H7 (cell line): ENCODE results near the gene MEI1. TPM values are rescaled to one million over a fixed set of nuclear protein-coding genes. Genes with fewer than 3 reads are reported as not detected.
"Not testable (repeated sequence)": the region's sequence is repeated elsewhere in the genome, so short reads cannot be mapped to it uniquely, and the experiment has no call there.

Experiments
- DNase-seq: peaks from one replicate; pipeline ENCODE4 v3.0.0; 2012
- H3K27me3 ChIP-seq: 2 replicates; pipeline ENCODE4 v1.6.0; 2011; ENCODE audit warnings: mild to moderate bottlenecking, low read length; ENCODE audit not compliant: control insufficient read depth, insufficient read depth
- H3K36me3 ChIP-seq: replicated peaks from 2 replicates; pipeline ENCODE4 v1.5.1; 2011; ENCODE audit warnings: low read length; ENCODE audit not compliant: control insufficient read depth, insufficient read depth
- H3K4me3 ChIP-seq: 2 replicates; pipeline ENCODE4 v1.5.1; 2011; ENCODE audit warnings: low read depth, mild to moderate bottlenecking, control low read depth, low read length, moderate library complexity; ENCODE audit not compliant: insufficient read depth
- total RNA-seq: library from RNA; depleted of rRNA; stranded (reverse); fragments of >200 nt; shearing (Covaris generic); gene quantifications from 2 replicates; pipeline ENCODE4 v1.2.3, GENCODE V29; 2014

The MEI1 gene
- total RNA-seq, 1 experiment from 2014 or later, result not detected

DNA sequence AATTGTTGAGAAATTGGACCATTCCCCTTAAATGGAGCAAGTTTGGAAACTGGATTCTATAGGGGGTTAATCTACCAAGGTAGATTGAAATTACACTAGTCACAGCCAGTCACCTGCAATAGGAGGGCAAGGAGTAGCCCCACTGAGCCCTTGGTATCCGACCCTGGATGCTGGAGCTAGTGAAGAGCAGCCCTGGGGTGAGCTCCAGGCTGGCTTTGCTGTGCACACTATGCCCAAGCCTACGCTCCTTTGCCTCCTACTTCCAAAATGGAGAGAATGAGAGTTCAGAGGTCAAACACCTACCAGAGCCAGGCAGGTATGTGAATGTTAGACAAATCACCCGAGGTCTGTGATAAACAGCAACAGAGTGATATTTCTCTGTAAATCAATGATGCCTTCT is 34.4 kb upstream of the MEI1 start:
- no peaks in the 10 kb centered on the region for H3K27me3 ChIP-seq
- H3K4me3 ChIP-seq, result no peak overlapping the region
- H3K36me3 ChIP-seq, result peaks cover 21% of the 10 kb centered on the region
- DNase-seq, result no peak

DNA sequence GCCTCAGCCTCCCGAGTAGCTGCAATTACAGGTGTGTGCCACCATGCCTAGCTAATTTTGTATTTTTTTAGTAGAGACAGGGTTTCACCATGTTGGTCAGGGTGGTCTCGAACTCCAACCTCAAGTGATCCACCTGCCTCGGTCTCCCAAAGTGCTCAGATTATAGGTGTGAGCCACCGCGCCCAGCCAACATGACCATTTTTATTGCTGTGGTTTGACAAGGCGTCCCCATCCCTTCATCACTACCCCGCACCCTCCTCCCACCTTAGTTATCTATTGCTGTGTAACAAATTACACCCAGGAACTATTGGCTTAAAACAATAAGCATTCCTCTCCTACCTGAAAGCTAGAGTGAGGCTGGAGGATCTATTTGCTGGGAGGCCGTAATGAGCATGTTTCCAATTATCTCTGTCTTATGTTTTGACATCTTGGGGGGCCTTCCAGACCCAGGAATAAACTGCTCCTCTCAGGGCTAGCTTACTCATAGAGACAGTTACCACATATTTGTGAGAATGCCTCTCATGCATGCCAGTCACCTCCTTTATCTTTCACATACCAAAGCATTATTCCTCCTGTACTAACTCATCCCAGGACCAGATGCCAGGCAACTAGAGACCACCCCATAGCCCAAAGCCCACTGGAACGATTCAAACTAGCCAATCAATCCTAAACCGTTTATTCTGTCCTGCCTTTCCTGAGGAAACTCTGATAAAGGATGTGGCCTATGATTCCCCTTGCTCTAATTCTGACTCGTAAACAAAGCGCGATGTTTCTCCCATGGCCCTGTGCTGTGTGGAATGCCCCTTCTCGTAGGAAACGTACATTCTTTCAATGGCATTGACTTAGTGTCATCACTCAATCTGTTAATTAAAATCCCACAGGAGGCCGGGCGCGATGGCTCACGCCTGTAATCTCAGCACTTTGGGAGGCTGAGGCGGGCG is 30.1 kb upstream of the MEI1 start:
- no peak for DNase-seq
- H3K4me3 ChIP-seq, result no peak overlapping the region
- H3K36me3 ChIP-seq, result peaks cover 5% of the 10 kb centered on the region
- no peaks in the 10 kb centered on the region for H3K27me3 ChIP-seq

DNA sequence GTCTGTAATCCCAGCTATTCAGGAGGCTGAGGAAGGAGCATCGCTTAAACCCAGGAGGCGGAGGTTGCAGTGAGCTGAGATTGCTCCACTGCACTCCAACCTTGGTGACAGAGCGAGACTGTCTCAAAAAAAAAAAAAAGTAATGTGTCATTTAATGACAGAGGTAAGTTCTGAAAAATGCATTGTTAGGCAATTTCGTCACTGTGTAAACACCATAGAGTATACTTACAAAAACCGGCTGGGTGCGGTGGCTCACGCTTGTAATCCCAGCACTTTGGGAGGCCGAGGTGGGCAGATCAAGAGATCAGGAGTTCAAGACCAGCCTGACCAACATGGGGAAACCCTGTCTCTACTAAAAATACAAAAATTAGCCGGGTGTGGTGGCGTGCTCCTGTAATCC is 27.2 kb upstream of the MEI1 start:
- H3K4me3 ChIP-seq, DNase-seq: not testable (repeated sequence)
- H3K36me3 ChIP-seq, result peaks cover 15% of the 10 kb centered on the region

DNA sequence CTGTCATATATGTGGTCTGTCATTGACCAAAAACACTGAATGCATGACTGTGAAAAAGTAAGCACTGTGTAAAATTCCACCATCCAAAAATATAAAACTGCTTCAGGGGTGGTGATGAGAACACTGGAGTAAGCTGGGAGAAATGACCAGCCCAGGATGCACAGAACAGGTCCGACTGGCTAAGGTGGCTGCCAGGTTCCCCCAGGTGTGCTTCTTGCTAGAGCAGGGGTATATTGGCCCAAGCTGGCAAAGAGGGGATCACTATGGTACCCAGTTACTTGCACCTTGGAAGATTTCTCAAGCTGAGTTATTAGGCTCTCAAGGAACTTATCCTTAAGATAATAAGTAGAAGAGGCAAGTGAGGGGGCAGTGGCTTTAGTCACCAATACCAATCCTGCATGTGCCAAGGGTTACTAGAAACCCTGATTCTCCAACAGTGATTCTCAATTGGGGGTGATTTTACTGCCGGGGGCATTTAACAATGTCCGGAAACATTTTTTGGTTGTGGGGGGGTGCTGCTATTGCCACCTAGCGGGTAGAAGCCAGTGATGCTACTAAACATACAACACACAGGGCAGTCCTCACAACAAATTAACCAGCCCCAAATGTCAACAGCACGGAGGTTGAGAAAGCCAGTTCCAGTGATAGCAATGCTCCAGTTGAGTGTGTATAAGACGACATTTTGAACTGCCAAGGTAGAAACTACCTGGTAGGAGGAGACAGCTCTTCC is 26.4 kb upstream of the MEI1 start:
- H3K36me3 ChIP-seq, result peaks cover 18% of the 10 kb centered on the region
- no peak for DNase-seq
- H3K4me3 ChIP-seq, result no peak overlapping the region
- H3K27me3 ChIP-seq, result no peaks in the 10 kb centered on the region

More for the DNA sequence above, 27.2 kb upstream of the MEI1 start:
- not testable (repeated sequence) for H3K27me3 ChIP-seq

DNA sequence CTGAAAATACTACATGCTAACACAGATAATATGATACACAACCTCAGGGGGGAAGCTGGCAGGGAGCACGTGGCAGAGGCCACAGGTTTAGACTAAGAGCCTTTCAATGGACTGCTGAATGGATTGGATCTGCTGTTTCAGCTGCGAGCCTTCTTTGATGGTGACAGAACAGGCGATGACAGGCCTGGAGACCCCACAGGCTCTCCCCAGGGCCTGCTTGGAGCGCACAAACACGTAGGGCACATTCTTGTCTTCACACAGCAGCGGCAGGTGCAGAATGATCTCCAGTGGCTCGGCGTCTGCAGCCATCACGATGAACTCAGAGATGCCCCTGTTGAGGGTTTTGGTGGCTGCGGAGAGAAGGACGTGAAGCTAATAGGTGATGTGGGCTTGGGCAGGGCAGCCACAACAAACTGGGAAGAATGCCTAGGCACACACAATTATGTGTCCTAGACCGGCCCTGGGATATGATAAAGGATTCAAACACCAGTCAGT is 24.4 kb upstream of the MEI1 start:
- DNase-seq, result no peak
- H3K36me3 ChIP-seq, result peaks cover 26% of the 10 kb centered on the region
- H3K4me3 ChIP-seq, result no peak overlapping the region
- no peaks in the 10 kb centered on the region for H3K27me3 ChIP-seq

DNA sequence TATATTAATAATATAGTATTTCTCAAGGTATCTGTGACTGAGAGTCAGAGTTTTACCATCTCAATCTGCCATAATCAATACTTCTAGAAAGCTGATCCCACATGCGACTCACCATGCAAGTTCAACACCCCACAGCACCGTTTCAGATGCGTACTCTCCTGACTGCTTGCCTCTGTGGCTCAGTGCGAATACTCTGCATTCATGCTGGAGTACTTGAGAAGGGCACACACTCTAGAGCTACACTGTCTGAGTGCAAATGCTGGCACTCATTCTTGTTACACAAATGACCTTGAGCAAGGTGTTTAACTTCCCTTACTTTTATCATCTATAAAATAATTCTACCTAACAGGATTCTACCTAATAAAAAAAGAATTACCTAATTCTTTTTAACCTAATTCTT is 23.2 kb upstream of the MEI1 start:
- H3K27me3 ChIP-seq, result no peaks in the 10 kb centered on the region
- H3K4me3 ChIP-seq, result no peak overlapping the region
- peaks cover 30% of the 10 kb centered on the region for H3K36me3 ChIP-seq
- DNase-seq, result no peak

DNA sequence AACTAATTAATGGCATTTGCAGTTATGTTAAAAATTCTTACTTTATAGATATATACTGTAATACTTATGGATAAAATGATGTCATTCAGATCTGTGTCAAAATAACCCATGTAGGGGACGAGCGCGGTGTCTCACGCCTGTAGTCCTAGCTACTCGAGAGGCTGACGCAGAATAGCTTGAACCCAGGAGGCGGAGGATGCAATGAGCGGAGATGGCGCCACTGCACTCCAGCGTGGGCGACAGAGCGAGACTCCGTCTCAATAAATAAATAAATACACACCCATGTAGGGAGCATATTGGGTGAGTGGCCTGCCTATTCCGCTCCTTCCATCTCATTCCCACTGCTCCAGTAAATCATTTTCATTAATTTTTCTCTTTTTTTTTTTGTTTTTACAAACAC is 17.7 kb upstream of the MEI1 start:
- Histone ChIP-seq H3K36me3 (peaks cover 15% of the 10 kb centered on the region), H3K27me3 (no peaks in the 10 kb centered on the region), H3K4me3 (peak overlapping the region; percentile 73)
- DNase-seq, result no peak

DNA sequence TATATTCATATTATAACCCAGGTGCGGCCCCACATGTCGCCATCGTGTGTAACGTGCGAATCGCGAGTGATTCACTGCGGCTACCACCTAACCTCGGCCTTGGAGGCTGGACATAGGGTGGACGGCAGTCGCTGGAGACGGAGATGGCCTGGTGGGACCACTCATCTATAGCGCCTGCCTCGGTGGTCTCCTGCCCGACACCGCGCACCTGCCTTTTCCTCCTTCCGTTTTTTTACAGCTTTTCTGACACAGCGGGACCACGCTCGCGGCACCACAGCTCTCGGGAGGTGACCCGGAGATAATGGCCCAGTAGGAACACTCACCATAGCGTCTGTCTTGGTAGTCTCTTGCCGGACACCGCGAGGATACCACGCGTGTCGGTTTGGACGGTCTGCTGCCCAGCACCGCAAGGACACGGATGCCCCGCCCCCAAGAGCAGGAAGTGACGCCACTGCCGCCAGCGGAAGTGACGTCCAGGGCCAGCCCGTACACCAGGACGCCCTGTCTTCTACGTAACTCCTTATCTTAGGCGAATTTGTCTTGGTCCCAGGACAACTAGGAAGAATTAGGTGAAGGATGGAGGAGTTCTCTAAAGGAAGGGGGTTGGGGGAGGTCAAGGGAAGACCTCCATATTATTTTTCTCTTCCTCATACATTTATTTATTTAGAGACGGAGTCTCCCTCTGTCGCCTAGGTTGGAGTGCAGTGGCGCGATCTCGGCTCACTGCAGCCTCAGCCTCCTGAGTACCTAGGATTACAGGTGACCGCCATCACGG is 17.1 kb upstream of the MEI1 start:
- DNase-seq, result peak; percentile 87
- Histone ChIP-seq H3K36me3 (peaks cover 15% of the 10 kb centered on the region), H3K4me3 (peak overlapping the region; percentile 73), H3K27me3 (no peaks in the 10 kb centered on the region)

DNA sequence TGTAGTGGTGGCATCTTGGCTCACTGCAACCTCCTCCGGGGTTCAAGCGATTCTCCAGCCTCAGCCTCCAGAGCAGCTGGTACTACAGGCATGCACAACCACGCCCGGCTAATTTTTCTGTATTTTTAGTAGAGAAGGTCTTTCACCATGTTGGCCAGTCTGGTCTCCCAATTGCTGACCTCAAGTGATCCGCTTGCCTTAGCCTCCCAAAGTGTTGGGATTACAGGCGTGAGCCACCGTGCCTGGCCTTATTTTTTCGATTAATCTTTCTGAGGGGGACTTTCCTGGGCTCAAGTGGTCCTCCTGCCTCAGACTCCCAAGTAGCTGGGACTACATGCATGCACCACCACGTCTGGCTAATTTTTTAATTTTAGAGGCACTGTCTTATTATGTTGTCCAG is 16.3 kb upstream of the MEI1 start:
- Histone ChIP-seq H3K4me3 (peak overlapping the region; percentile 73), H3K36me3 (peaks cover 13% of the 10 kb centered on the region), H3K27me3 (no peaks in the 10 kb centered on the region)
- DNase-seq, result no peak

DNA sequence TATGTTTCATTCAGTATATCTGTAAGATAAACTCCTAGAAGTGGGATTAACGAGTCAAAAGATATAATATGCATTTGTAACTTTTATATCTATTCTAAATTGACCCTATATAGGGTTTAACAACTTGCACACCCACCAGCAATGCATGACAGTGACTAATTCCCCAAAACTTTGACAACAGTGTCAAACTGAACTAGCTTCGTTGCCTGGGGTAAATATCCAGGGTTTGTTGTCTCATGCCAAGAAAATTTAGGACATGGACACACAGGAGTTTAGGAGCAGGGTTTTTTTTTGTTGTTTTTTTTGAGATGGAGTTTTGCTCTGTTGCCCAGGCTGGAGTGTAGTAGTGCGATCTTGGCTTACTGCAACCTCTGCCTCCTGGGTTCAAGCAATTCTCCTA is 15.7 kb upstream of the MEI1 start:
- no peak for DNase-seq
- H3K27me3 ChIP-seq, result no peaks in the 10 kb centered on the region
- H3K4me3 ChIP-seq, result no peak overlapping the region
- peaks cover 8% of the 10 kb centered on the region for H3K36me3 ChIP-seq

DNA sequence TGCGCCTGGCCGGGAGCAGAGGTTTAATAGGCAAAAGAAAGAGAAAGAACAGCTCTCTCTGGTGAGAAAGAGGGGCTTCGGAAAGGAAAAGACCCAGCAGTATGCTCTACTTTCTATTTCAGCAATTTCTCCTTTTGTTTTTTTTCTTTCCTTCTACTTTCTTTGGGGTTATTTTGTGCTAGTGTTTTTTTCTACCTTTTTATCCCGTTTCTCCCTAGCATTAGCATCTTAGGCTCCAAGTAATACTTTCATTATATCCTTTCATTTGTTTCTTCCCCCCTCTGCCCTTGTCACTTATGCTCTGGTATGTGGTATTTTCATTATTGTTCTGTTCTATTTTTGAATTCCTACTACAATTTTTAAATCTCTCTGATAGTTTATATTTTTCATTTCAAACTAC is 15.1 kb upstream of the MEI1 start:
- no peak for DNase-seq
- H3K27me3 ChIP-seq, result no peaks in the 10 kb centered on the region
- H3K4me3 ChIP-seq, result no peak overlapping the region
- H3K36me3 ChIP-seq, result peaks cover 7% of the 10 kb centered on the region

DNA sequence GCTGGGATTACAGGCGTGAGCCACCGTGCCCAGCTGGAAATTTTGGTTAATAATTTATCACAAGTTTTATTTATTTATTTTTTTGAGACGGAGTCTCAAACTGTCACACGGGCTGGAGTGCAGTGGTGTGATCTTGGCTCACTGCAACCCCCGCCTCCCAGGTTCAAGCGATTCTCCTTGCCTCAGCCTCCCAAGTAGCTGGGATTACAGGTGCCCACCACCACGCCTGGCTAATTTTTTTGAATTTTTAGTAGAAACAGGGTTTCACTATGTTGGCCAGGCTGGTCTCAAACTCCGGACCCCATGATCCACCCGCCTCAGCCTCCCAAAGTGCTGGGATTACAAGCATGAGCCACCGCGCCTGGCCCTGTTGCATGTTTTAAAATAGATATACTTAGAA is 12.4 kb upstream of the MEI1 start:
- DNase-seq, H3K27me3 ChIP-seq, H3K4me3 ChIP-seq, H3K36me3 ChIP-seq: not testable (repeated sequence)

DNA sequence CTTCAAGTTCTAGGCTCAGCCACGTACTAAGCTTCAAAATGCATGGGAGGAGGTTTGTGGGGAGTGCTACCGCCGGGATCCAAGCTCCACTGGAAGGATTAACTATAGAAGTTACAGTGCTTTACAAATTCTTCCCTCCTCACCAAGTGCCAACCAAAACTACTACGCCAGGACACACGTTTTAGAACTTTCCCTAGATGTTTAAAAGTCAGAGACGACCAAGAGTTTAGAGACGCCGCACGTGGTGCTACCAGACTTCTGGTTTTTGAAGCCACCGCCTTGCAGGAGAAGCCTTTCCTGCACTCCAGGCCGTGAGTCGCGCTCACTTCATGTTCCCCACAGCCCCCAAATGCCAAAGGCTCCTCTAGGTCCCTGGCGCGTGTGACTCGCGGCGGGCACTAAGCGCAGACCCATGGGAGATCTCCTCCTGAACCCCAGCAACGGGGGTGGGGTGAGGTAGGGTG is 11.4 kb upstream of the MEI1 start:
- Histone ChIP-seq H3K36me3 (no peaks in the 10 kb centered on the region), H3K27me3 (no peaks in the 10 kb centered on the region), H3K4me3 (peak overlapping the region; percentile 86)
- DNase-seq, result peak; percentile 63
